Measurements from ENCODE around the gene DBI.

DNA sequence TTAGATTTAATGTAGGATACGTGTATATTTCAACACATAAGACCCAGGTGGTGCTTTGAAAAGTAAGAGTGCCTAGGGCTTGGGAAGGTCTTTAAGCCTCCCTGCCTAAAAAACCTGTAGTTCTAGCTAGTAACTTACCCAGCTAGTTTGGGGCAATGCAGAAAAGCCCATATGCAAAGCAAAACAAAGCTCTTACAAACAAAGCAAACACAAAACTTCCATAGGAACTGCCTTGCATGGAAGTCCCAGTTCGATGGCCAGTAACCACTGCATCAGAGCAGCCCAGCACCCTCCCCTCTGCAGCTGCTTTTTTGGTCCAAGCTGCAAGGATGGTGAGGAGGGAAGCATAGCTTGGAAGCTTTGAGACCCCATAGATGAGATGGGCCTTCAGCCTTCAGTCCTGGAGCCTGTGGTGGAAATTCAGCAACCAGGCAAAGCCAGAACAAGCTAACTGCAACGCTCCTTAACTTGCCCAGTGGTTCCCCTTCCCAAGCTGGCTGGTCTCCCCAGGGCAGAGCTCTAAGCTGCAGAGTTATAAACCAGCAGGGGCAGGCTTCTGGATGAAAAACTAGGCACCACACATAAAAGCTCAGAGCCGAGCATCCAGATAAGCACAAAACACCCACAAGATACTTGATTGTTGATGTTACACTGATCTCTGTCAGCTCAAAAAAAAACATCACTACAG is 16.3 kb upstream of the DBI start:
- TF ChIP-seq GATA3 (IDR thresholded peaks at IDR 0.05; ENCODE audit: low read depth, low read length) (no peak), GATA2 (IDR thresholded peaks at IDR 0.05; ENCODE audit: low read depth, low read length) (no peak)
